Kidney epithelial cell (primary cell): Measurements from ENCODE around the gene LIX1L. TPM values are rescaled to one million over a fixed set of nuclear protein-coding genes. Genes with fewer than 3 reads are reported as not detected.

Experiments used
- DNase-seq: peaks from one replicate; pipeline ENCODE4 v3.0.0-alpha.2; 2010; ENCODE audit warnings: low read depth
- H3K27me3 ChIP-seq: 2 replicates; pipeline ENCODE4 v1.6.0; 2011; ENCODE audit warnings: low read length; ENCODE audit not compliant: control insufficient read depth, insufficient read depth
- H3K36me3 ChIP-seq: 2 replicates; pipeline ENCODE4 v1.5.1; 2011; ENCODE audit warnings: low read length; ENCODE audit not compliant: control insufficient read depth, insufficient read depth
- H3K4me3 ChIP-seq: 2 replicates; pipeline ENCODE4 v1.5.1; 2011; ENCODE audit warnings: low read depth, mild to moderate bottlenecking, control low read depth, low read length
- total RNA-seq: library from RNA; depleted of rRNA; stranded (reverse); fragments of >200 nt; gene quantifications from 2 replicates; pipeline ENCODE4 v1.2.3, GENCODE V29; 2015
- TF ChIP-seq, protein P1 (sequence below): IDR thresholded peaks from 2 replicates; pipeline ENCODE4 v1.5.1; 2011; ENCODE audit warnings: mild to moderate bottlenecking, moderate library complexity, low read length, control low read depth, inconsistent platforms; ENCODE audit not compliant: insufficient read depth, poor library complexity, severe bottlenecking

Gene LIX1L
- total RNA-seq, 1 donor from 2014 or later, result 23.2 TPM

GRCh38 chr1:145987926-145988325, 30.1 kb upstream of the LIX1L start:
- Histone ChIP-seq H3K27me3 (no peaks in the 10 kb centered on the region), H3K36me3 (peaks cover 1% of the 10 kb centered on the region), H3K4me3 (no peak overlapping the region)
- TF ChIP-seq, protein P1, sequence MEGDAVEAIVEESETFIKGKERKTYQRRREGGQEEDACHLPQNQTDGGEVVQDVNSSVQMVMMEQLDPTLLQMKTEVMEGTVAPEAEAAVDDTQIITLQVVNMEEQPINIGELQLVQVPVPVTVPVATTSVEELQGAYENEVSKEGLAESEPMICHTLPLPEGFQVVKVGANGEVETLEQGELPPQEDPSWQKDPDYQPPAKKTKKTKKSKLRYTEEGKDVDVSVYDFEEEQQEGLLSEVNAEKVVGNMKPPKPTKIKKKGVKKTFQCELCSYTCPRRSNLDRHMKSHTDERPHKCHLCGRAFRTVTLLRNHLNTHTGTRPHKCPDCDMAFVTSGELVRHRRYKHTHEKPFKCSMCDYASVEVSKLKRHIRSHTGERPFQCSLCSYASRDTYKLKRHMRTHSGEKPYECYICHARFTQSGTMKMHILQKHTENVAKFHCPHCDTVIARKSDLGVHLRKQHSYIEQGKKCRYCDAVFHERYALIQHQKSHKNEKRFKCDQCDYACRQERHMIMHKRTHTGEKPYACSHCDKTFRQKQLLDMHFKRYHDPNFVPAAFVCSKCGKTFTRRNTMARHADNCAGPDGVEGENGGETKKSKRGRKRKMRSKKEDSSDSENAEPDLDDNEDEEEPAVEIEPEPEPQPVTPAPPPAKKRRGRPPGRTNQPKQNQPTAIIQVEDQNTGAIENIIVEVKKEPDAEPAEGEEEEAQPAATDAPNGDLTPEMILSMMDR, result no peak
- DNase-seq, result no peak

DNA sequence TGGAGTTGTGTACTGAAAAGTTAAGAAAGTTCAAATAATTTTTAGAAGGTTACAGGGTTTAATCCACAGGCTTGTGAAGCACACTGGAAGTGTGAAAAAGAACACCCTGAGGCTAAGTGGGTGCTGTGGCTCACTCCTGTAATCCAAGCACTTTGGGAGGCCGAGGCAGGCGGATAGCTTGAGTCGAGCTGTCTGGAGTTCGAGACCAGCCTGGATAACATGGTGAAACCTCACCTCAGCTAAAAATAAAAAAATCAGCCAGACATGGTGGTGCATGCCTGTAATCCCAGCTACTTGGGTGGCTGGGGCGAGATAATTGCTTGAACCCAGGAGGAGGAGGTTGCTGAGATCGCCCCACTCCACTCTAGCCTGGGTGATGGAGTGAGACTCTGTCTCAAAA, 28.7 kb upstream of the LIX1L start:
- TF ChIP-seq, protein P1, result no peak
- no peak overlapping the region for H3K4me3 ChIP-seq
- H3K27me3 ChIP-seq, result no peaks in the 10 kb centered on the region
- DNase-seq, result no peak
- H3K36me3 ChIP-seq, result no peaks in the 10 kb centered on the region

DNA sequence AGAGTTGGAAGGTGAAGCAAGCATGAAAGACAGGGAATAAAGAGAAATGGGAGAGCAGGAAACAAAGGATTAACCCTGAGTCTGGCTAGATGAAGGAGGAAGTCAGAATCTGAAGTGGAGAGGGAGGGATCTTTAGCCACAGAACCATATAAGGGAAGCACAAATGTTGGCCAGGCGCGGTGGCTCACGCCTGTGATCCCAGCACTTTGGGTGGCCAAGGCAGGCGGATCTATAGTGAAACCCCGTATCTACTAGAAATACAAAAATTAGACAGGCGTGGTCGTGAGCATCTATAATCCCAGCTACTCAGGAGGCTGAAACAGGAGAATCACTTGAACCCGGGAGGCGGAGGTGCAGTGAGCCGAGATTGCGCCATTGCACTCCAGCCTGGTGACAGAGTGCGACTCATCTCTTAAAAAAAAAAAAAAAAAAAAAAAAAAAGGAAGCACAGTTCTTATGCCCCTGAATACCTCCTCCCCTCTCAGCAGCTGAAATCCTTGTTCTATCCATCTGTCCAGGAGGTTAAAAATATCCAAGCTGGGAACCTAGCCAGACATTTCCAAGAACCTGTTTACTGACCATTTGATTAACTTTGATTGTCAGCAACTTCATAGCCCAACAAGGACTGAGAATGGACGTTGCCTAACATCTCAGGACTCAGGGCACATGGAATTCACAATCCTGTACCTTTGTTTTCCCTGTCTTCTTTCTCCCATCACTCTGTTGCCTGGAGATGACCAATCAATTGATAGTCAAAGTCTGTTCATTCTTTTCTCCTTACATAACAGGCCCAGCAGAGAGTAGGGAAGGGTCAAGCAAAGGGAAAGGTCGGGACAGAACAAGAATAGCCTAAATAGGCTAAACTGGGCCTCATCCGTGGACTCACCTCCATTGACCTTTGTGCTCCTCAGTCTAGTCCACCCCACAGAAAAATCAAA, 28.0 kb upstream of the LIX1L start:
- Histone ChIP-seq H3K36me3 (no peaks in the 10 kb centered on the region), H3K4me3 (no peak overlapping the region), H3K27me3 (no peaks in the 10 kb centered on the region)
- TF ChIP-seq, protein P1, result no peak
- DNase-seq, result no peak

- no peaks in the 10 kb centered on the region for H3K27me3 ChIP-seq
- TF ChIP-seq, protein P1, result no peak
- H3K4me3 ChIP-seq, result no peak overlapping the region
- no peaks in the 10 kb centered on the region for H3K36me3 ChIP-seq
- no peak for DNase-seq
Observed at GRCh38 chr1:145985129-145985501, 27.3 kb upstream of the LIX1L start.

GRCh38 chr1:145983960-145984830, 26.4 kb upstream of the LIX1L start:
- no peaks in the 10 kb centered on the region for H3K36me3 ChIP-seq
- TF ChIP-seq, protein P1, result no peak
- no peak for DNase-seq
- H3K27me3 ChIP-seq, result no peaks in the 10 kb centered on the region
- no peak overlapping the region for H3K4me3 ChIP-seq
